WTC11 (cell line): ENCODE data around the gene C14orf93. TPM values are rescaled to one million over a fixed set of nuclear protein-coding genes. Genes with fewer than 3 reads are reported as not detected.
A peak's percentile ranks its signal among the peaks of the same experiment; 100 is the strongest.

Experiments used
- ATAC-seq: fragments of 200-7000 bp; cut with Tn5 transposase; 2 replicates; pipeline ENCODE4 v1.10.0; 2021; ENCODE audit warnings: mild to moderate bottlenecking, moderate library complexity
- CTCF ChIA-PET: fragments of 300-600 bp; sonication (Branson Sonifier 250); formaldehyde crosslinking; loops from one replicate; lab custom pipeline; 2021; ENCODE audit warnings: antibody characterized with exemption; lab: Charles Lee
- POLR2A ChIA-PET: fragments of 350-600 bp; sonication (Branson Sonifier 250); formaldehyde crosslinking; loops from one replicate; lab custom pipeline; 2021; ENCODE audit warnings: antibody characterized with exemption; lab: Charles Lee
- DNase-seq: peaks from one replicate; pipeline ENCODE4 v3.0.0; 2021; ENCODE audit warnings: low spot score
- H3K27ac Mint-ChIP-seq: 2 replicates; pipeline ENCODE4 v1.8.0; 2021; ENCODE audit warnings: mixed read lengths
- H3K27me3 Mint-ChIP-seq: 2 replicates; pipeline ENCODE4 v1.8.0; 2021; ENCODE audit warnings: low read depth, mild to moderate bottlenecking, moderate library complexity, mixed read lengths
- H3K36me3 Mint-ChIP-seq: 2 replicates; pipeline ENCODE4 v1.8.0; 2021; ENCODE audit warnings: mixed read lengths
- H3K4me1 Mint-ChIP-seq: 2 replicates; pipeline ENCODE4 v1.8.0; 2022; ENCODE audit warnings: mixed read lengths
- H3K4me3 Mint-ChIP-seq: 2 replicates; pipeline ENCODE4 v1.8.0; 2021; ENCODE audit warnings: mild to moderate bottlenecking, moderate library complexity, mixed read lengths
- H3K9me3 Mint-ChIP-seq: 2 replicates; pipeline ENCODE4 v1.8.0; 2021; ENCODE audit warnings: mixed read lengths
- ATF1 ChIP-seq: sonication (generic); formaldehyde crosslinking; IDR thresholded peaks from 2 replicates; pipeline ENCODE4 v1.8.1; 2023; ENCODE audit warnings: mild to moderate bottlenecking, moderate library complexity, missing genetic modification reagents
- ATF2 ChIP-seq: sonication (generic); formaldehyde crosslinking; IDR thresholded peaks from 2 replicates; pipeline ENCODE4 v1.8.1; 2022; ENCODE audit warnings: low read depth, missing genetic modification reagents, borderline replicate concordance
- CREB1 ChIP-seq: sonication (generic); formaldehyde crosslinking; IDR thresholded peaks from 2 replicates; pipeline ENCODE4 v1.8.0; 2023; ENCODE audit warnings: mild to moderate bottlenecking, missing genetic modification reagents
- ETV6 ChIP-seq: sonication (generic); formaldehyde crosslinking; IDR thresholded peaks from 2 replicates; pipeline ENCODE4 v1.8.1; 2022; ENCODE audit warnings: mild to moderate bottlenecking, missing genetic modification reagents
- MAX ChIP-seq: sonication (generic); formaldehyde crosslinking; IDR thresholded peaks from 2 replicates; pipeline ENCODE4 v1.8.0; 2022; ENCODE audit warnings: mild to moderate bottlenecking, missing genetic modification reagents
- NFE2L1 ChIP-seq: sonication (generic); formaldehyde crosslinking; IDR thresholded peaks from 2 replicates; pipeline ENCODE4 v1.8.1; 2023; ENCODE audit warnings: missing genetic modification reagents
- NR2C2 ChIP-seq: sonication (generic); formaldehyde crosslinking; IDR thresholded peaks from 2 replicates; pipeline ENCODE4 v1.8.0; 2022; ENCODE audit warnings: mild to moderate bottlenecking, missing genetic modification reagents
- PREB ChIP-seq: sonication (generic); formaldehyde crosslinking; IDR thresholded peaks from 2 replicates; pipeline ENCODE4 v1.8.1; 2022; ENCODE audit warnings: mild to moderate bottlenecking, missing genetic modification reagents, moderate library complexity, borderline replicate concordance
- RELA ChIP-seq: sonication (generic); formaldehyde crosslinking; IDR thresholded peaks from 2 replicates; pipeline ENCODE4 v1.8.1; 2022; ENCODE audit warnings: missing genetic modification reagents, mild to moderate bottlenecking, borderline replicate concordance
- SOX15 ChIP-seq: fragments of 250-450 bp; sonication (Bioruptor Pico); IDR thresholded peaks from 2 replicates; pipeline ENCODE4 v1.9.0; 2021; ENCODE audit warnings: mild to moderate bottlenecking
- TEAD4 ChIP-seq: sonication (generic); formaldehyde crosslinking; IDR thresholded peaks from 2 replicates; pipeline ENCODE4 v1.8.0; 2022; ENCODE audit warnings: mild to moderate bottlenecking, missing genetic modification reagents
- USF1 ChIP-seq: sonication (generic); formaldehyde crosslinking; IDR thresholded peaks from 2 replicates; pipeline ENCODE4 v1.8.0; 2022; ENCODE audit warnings: mild to moderate bottlenecking, missing genetic modification reagents
- total RNA-seq: library from RNA; stranded (reverse); gene quantifications from 3 replicates; pipeline ENCODE4 v1.2.3, GENCODE V29; 2021
- TF ChIP-seq, protein P1 (sequence below): sonication (generic); formaldehyde crosslinking; IDR thresholded peaks from 2 replicates; pipeline ENCODE4 v1.8.0; 2023; ENCODE audit warnings: missing genetic modification reagents, mild to moderate bottlenecking, borderline replicate concordance
- TF ChIP-seq, protein P2 (sequence below): sonication (generic); formaldehyde crosslinking; IDR thresholded peaks from 2 replicates; pipeline ENCODE4 v1.8.1; 2022; ENCODE audit warnings: low read depth, mild to moderate bottlenecking, moderate library complexity, missing genetic modification reagents, borderline replicate concordance
- TF ChIP-seq, protein P3 (sequence below): sonication (generic); formaldehyde crosslinking; IDR thresholded peaks from 2 replicates; pipeline ENCODE4 v1.8.1; 2022; ENCODE audit warnings: mild to moderate bottlenecking, moderate library complexity, missing genetic modification reagents
- TF ChIP-seq, protein P4 (sequence below): fragments of 250-450 bp; sonication (Bioruptor Pico); IDR thresholded peaks from 2 replicates; pipeline ENCODE4 v1.8.0; 2021; ENCODE audit warnings: mild to moderate bottlenecking

Gene C14orf93
- total RNA-seq, 1 experiment from 2014 or later = 8.1 TPM

DNA sequence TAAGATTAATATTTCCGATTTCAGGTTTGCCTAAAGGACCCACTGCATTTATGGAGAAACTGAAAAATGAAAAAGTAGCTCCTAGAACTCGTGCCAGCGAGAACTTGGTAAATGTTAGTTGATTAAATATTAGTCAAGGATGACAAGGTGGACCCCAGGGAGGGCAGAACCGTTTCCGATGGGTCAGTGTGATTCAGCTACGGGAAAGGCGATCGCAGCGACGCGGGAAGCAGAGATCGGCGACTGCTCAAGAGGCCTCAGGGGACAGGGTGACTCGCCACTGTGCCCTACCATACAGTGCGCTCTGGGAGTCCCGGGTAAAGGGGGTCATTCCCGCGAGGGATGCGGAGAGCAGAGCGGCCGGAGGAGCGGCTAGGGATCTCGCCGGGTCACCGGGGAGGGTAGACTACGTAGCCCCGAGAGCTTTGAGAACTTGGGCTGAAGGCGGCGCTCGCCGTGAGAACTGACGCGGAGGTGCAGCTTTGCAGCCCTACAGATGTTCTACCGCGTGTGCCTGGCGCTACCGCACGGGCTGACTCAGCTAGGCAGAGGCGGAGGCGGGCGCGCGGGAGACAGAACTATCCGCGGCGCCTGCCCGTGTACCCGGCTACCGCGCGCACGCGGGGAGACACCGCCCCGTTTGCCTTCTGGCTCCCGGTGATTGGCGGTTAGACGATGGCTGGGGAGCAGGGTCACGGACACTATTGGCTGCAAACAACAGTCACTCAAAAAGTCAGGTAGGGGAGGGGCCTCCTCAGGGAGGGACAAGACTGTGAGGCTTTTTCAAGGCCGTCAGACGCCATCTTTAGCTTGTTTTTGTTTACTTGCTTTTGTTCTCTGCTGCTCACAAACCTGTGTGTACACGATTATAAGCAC is 3.2 kb downstream of the C14orf93 start (continued):
- TF ChIP-seq, protein P1, sequence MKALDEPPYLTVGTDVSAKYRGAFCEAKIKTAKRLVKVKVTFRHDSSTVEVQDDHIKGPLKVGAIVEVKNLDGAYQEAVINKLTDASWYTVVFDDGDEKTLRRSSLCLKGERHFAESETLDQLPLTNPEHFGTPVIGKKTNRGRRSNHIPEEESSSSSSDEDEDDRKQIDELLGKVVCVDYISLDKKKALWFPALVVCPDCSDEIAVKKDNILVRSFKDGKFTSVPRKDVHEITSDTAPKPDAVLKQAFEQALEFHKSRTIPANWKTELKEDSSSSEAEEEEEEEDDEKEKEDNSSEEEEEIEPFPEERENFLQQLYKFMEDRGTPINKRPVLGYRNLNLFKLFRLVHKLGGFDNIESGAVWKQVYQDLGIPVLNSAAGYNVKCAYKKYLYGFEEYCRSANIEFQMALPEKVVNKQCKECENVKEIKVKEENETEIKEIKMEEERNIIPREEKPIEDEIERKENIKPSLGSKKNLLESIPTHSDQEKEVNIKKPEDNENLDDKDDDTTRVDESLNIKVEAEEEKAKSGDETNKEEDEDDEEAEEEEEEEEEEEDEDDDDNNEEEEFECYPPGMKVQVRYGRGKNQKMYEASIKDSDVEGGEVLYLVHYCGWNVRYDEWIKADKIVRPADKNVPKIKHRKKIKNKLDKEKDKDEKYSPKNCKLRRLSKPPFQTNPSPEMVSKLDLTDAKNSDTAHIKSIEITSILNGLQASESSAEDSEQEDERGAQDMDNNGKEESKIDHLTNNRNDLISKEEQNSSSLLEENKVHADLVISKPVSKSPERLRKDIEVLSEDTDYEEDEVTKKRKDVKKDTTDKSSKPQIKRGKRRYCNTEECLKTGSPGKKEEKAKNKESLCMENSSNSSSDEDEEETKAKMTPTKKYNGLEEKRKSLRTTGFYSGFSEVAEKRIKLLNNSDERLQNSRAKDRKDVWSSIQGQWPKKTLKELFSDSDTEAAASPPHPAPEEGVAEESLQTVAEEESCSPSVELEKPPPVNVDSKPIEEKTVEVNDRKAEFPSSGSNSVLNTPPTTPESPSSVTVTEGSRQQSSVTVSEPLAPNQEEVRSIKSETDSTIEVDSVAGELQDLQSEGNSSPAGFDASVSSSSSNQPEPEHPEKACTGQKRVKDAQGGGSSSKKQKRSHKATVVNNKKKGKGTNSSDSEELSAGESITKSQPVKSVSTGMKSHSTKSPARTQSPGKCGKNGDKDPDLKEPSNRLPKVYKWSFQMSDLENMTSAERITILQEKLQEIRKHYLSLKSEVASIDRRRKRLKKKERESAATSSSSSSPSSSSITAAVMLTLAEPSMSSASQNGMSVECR (CRISPR knock-in tag) = peak; percentile 93
- TF ChIP-seq CREB1 (CRISPR knock-in tag) (no peak; the same call in 1 of the 2 replicates), NR2C2 (CRISPR knock-in tag) (no peak), ATF2 (peak; percentile 68; the same call in 1 of the 2 replicates), USF1 (peak; percentile 73), RELA (CRISPR knock-in tag) (no peak), ATF1 (no peak), NFE2L1 (CRISPR knock-in tag) (peak; percentile 94), PREB (CRISPR knock-in tag) (peak; percentile 86; the same call in 1 of the 2 replicates)
- TF ChIP-seq, protein P2, sequence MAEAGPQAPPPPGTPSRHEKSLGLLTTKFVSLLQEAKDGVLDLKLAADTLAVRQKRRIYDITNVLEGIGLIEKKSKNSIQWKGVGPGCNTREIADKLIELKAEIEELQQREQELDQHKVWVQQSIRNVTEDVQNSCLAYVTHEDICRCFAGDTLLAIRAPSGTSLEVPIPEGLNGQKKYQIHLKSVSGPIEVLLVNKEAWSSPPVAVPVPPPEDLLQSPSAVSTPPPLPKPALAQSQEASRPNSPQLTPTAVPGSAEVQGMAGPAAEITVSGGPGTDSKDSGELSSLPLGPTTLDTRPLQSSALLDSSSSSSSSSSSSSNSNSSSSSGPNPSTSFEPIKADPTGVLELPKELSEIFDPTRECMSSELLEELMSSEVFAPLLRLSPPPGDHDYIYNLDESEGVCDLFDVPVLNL (CRISPR knock-in tag) = peak; percentile 85
- TF ChIP-seq, protein P3, sequence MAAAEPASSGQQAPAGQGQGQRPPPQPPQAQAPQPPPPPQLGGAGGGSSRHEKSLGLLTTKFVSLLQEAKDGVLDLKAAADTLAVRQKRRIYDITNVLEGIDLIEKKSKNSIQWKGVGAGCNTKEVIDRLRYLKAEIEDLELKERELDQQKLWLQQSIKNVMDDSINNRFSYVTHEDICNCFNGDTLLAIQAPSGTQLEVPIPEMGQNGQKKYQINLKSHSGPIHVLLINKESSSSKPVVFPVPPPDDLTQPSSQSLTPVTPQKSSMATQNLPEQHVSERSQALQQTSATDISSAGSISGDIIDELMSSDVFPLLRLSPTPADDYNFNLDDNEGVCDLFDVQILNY (CRISPR knock-in tag) = peak; percentile 86

DNA sequence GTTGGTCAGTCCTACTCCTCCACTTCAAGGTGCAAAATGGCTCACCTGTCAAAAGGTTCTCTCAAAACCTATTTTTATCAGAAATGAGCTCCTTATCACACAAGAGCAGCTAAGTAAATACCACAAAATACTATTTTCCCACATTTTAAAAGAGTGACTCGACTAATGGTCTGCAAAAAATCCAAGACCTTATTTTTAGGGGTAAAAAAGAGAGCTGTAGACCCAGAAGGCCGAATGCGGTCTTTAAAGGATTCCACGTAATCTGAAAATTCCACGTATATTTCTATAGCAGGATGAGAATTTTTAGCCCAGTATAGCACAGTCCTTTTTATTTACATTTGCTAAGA is 3.8 kb downstream of the C14orf93 start:
- H3K9me3 Mint-ChIP-seq = peaks cover 9% of the 10 kb centered on the region
- ATAC-seq = no peak
- peak overlapping the region; percentile 91 for H3K4me3 Mint-ChIP-seq
- peaks cover 28% of the 10 kb centered on the region for H3K4me1 Mint-ChIP-seq
- H3K27me3 Mint-ChIP-seq = no peaks in the 10 kb centered on the region
- ChIA-PET POLR2A (interaction anchor here (0.7 to 2.5 kb wide), 11 partner anchors 10 to 89 kb away, joined by 3 to 23 read pairs (median 9); partner anchors contain the start of genes ACIN1, AJUBA, C14orf119 and HAUS4), CTCF (interaction anchor here (0.9 to 3.9 kb wide), 13 partner anchors 10 to 436 kb away, joined by 3 to 75 read pairs (median 6); partner anchors contain the start of genes AJUBA, CDH24, PRMT5 and PSMB11)
- peak overlapping the region; percentile 100 for H3K27ac Mint-ChIP-seq
- no peak for DNase-seq
- no peaks in the 10 kb centered on the region; the same call in 1 of the 2 replicates for H3K36me3 Mint-ChIP-seq
- TF ChIP-seq ETV6 (CRISPR knock-in tag) (no peak), TEAD4 (CRISPR knock-in tag) (no peak), SOX15 (no peak), MAX (CRISPR knock-in tag) (no peak)
- TF ChIP-seq, protein P4, sequence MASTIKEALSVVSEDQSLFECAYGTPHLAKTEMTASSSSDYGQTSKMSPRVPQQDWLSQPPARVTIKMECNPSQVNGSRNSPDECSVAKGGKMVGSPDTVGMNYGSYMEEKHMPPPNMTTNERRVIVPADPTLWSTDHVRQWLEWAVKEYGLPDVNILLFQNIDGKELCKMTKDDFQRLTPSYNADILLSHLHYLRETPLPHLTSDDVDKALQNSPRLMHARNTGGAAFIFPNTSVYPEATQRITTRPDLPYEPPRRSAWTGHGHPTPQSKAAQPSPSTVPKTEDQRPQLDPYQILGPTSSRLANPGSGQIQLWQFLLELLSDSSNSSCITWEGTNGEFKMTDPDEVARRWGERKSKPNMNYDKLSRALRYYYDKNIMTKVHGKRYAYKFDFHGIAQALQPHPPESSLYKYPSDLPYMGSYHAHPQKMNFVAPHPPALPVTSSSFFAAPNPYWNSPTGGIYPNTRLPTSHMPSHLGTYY (CRISPR knock-in tag) = no peak
